ENCODE measurements around the gene PRM3.

DNA sequence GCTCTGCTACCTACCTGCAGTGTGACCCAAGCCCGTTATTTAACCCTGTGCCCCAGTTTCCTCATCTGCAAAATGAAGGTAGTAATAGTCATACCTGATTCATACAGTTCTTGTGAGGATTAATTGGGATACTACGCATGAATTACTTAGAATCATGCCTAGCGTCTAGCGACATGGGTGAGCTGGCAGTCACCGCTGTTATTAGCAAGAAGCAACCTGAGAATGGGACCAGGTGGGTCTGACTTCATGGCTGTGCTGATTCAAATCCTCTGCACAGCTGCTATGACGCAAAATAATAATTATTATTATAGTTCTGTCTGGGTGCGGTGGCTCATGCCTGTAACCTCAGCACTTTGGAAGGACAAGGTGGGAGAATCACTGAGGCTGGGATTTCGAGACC is 25.3 kb downstream of the PRM3 start:
- TF ChIP-seq, protein P1, sequence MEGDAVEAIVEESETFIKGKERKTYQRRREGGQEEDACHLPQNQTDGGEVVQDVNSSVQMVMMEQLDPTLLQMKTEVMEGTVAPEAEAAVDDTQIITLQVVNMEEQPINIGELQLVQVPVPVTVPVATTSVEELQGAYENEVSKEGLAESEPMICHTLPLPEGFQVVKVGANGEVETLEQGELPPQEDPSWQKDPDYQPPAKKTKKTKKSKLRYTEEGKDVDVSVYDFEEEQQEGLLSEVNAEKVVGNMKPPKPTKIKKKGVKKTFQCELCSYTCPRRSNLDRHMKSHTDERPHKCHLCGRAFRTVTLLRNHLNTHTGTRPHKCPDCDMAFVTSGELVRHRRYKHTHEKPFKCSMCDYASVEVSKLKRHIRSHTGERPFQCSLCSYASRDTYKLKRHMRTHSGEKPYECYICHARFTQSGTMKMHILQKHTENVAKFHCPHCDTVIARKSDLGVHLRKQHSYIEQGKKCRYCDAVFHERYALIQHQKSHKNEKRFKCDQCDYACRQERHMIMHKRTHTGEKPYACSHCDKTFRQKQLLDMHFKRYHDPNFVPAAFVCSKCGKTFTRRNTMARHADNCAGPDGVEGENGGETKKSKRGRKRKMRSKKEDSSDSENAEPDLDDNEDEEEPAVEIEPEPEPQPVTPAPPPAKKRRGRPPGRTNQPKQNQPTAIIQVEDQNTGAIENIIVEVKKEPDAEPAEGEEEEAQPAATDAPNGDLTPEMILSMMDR (IDR thresholded peaks at IDR 0.05), result no peak
- no peak for TF ChIP-seq POLR2AphosphoS5 (IDR thresholded peaks at IDR 0.05)

All from gastroesophageal sphincter (tissue), 3 donors.